Ovary (tissue), 9 donors: Measurements from ENCODE around the gene EIF5AL1. TPM values are rescaled to one million over a fixed set of nuclear protein-coding genes. Genes with fewer than 3 reads are reported as not detected.
"Not testable (repeated sequence)": the region's sequence is repeated elsewhere in the genome, so short reads cannot be mapped to it uniquely, and the experiment has no call there.

Source experiments
- DNase-seq, 5 donors: peaks; one replicate each; pipeline ENCODE4 v3.0.0-alpha.2; 2019 to 2020
- H3K27ac ChIP-seq, 2 donors: fragments of 200-600 bp; one replicate each; pipeline versions ENCODE4 v1.5.1 to v1.8.0; 2019 to 2022
- H3K27me3 ChIP-seq: fragments of 200-600 bp; one replicate; pipeline ENCODE4 v1.8.0; 2022
- H3K36me3 ChIP-seq: fragments of 200-600 bp; sonication (generic); one replicate; pipeline ENCODE4 v1.5.1; 2019
- H3K4me1 ChIP-seq: one replicate; pipeline ENCODE4 v1.8.1; 2013; ENCODE audit warnings: mild to moderate bottlenecking, moderate library complexity; ENCODE audit not compliant: insufficient read depth
- H3K4me3 ChIP-seq: fragments of 200-600 bp; sonication (generic); one replicate; pipeline ENCODE4 v1.5.1; 2017
- H3K9me3 ChIP-seq, 2 donors: fragments of 200-600 bp in 1 of 2; sonication (generic) in 1 of 2; one replicate each; pipeline versions ENCODE4 v1.5.1 to v1.8.1; 2013 to 2019; ENCODE audit warnings: mild to moderate bottlenecking in 1 of 2, moderate library complexity in 1 of 2
- EP300 ChIP-seq: sonication (generic); formaldehyde crosslinking; IDR thresholded peaks from one replicate; pipeline ENCODE4 v1.6.1; 2017; ENCODE audit warnings: antibody characterized with exemption
- POLR2A ChIP-seq: fragments of 450-650 bp; IDR thresholded peaks from one replicate; pipeline ENCODE4 v1.6.1; 2017; ENCODE audit warnings: antibody characterized with exemption, mild to moderate bottlenecking, moderate library complexity
- WGBS, 3 donors: extraction: QIAGEN DNeasy Blood & Tissue Kit in 1 of 3; methylation state at CpG; one replicate each; pipeline versions ENCODE4 v1.1.5 to v1.1.7; 2013 to 2017; 5-methylcytosine and 5-hydroxymethylcytosine counted together
- intact Hi-C, 4 donors: fragments of 100-400 bp; cut with DNase I; formaldehyde crosslinking; loops; one replicate each; pipeline versions ENCODE4 v1.11.0 to v1.15.1; 2022 to 2023
- polyA plus RNA-seq, 2 donors: library from polyadenylated mRNA; stranded (reverse); fragments of 200-250 nt in 1 of 2; fragments of 350-450 nt in 1 of 2; fragmentation: Illumina TruSeq in 1 of 2; extraction: RNeasy Lipid Tissue Mini Kit (QIAGEN cat#74804) in 1 of 2; gene quantifications; one replicate each; pipeline ENCODE4 v1.2.3, GENCODE V29; 2013 to 2014
- total RNA-seq, 7 donors: library from RNA; depleted of rRNA in 2 of 7; stranded (reverse); fragments of >200 nt in 2 of 7; fragmentation: NEBNext Ultra II Directional in 3 of 7; extraction: Animal tissue kit (Norgen Biotek cat#: 25700) in 3 of 7; gene quantifications; one replicate each; pipeline versions ENCODE4 v1.1.0 to v1.2.4, GENCODE V29; 2016 to 2023
- donor health status: DM: no; HTN: no; CAD: no; lungs with moderate emphysema.
- donor health status: DM: no; HTN: no; CAD: no.
- donor health status: Bipolar disorder and iron deficiency.
- donor health status: DM: yes; HTN: yes; CAD: no.
- donor health status: DM: no; HTN: no; CAD: no.
- donor health status: DM: yes; HTN: yes; CAD: no.

The EIF5AL1 gene
- total and polyA plus RNA-seq, 9 donors: 0.10 to 0.72 (median 0.23) TPM; not detected in 1

GRCh38 chr10:79523157-79523853, 11.0 kb downstream of the EIF5AL1 start:
- not testable (repeated sequence) for H3K36me3 ChIP-seq, H3K4me3 ChIP-seq, DNase-seq, H3K27me3 ChIP-seq, H3K4me1 ChIP-seq, H3K27ac ChIP-seq, H3K9me3 ChIP-seq
- intact Hi-C loops: loop anchor here in 1 of 4 donors (5.0 kb wide), 1 partner anchor 1149 kb away; no protein-coding TSS in a partner anchor
- WGBS, 3 donors: 78 to 90% (median 87%) methylated on average over 9 to 10 of the region's 13 CpGs

DNA sequence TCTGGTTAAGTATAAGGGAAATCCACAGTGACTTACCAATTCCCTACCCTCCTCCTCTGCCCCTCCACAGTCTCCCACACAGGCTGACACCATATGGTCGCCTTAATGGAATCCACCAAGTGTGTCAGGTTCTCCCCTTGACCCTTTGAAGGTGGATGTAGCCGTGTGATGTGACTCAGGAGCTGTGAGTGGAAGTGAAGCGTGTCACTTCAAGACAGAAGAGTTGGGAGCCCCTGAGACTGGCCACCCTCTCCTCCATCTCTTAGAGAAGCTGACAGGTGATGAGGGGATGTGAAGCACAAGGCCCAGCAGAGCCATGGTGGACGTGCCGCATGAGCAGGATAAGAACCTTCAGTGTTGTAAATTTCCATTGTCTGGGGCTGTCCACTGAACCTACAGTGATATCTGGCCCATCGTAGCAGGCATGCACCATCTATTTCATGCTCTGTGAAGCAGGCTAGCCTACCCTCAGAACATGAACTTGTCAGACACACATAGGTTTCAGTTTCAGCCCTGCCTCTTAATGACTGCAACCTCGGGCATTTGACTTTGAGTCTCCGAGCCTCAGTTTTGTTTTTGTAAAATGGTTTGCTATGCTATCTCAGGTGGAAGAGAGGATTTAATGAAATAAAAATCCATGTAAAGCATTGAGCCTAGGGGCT, 12.8 kb downstream of the EIF5AL1 start:
- H3K36me3 ChIP-seq, H3K27ac ChIP-seq, H3K9me3 ChIP-seq, H3K4me3 ChIP-seq, DNase-seq, intact Hi-C loops, H3K4me1 ChIP-seq, H3K27me3 ChIP-seq: not testable (repeated sequence)
- 75 to 82% methylated on average over 7 of the region's 8 CpGs; no CpG with 5 or more reads in 1 of the 3 donors for WGBS, 3 donors

GRCh38 chr10:79528261-79528660, 15.9 kb downstream of the EIF5AL1 start:
- H3K36me3 ChIP-seq, DNase-seq, H3K27ac ChIP-seq, H3K4me3 ChIP-seq, H3K9me3 ChIP-seq, intact Hi-C loops, H3K27me3 ChIP-seq, H3K4me1 ChIP-seq: not testable (repeated sequence)
- WGBS, 3 donors: 80 to 100% (median 92%) methylated on average over 1 to 4 of the region's 4 CpGs

DNA sequence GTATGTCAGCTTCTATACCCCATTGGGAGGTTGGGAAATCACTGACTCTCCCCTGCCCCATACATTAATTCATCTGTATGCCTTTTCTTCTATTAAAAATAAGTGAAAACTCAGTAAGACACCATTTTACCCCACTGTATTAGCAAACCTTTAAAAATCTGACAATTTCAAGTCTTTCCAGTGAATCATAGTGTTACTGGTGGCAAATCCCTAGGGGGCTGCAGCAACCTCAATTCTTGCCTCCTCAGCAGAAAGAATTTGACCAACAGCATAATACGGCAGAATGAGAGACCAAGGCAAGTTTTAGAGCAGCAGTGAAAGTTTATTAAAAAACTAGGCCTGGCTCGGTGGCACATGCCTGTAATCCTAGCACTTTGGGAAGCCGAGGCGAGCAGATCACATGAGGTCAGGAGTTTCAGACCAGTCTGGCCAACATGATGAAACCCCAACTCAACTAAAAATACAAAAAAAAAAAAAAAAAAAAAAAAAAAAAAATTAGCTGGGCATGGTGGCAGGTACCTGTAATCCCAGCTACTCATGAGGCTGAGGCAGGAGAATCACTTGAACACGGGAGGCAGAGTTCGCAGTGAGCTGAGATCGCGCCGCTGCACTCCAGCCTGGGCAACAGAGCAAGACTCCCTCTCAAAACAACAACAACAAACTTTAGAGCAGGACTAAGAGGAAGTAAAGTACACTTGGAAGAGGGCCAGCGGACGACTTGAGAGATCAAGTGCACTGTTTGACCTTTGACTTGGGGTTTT, 21.0 kb downstream of the EIF5AL1 start:
- not testable (repeated sequence) for DNase-seq

GRCh38 chr10:79533903-79534175, 21.5 kb downstream of the EIF5AL1 start:
- H3K4me1 ChIP-seq, intact Hi-C loops: not testable (repeated sequence)
- WGBS, 3 donors: 89 to 100% (median 93%) methylated on average over 1 of the region's 5 CpGs

More for the DNA sequence above, 21.0 kb downstream of the EIF5AL1 start:
- H3K36me3 ChIP-seq, H3K4me3 ChIP-seq, H3K4me1 ChIP-seq, H3K9me3 ChIP-seq, intact Hi-C loops, H3K27me3 ChIP-seq, H3K27ac ChIP-seq: not testable (repeated sequence)
- 75 to 78% (median 76%) methylated on average over 7 to 11 of the region's 11 CpGs for WGBS, 3 donors

GRCh38 chr10:79538311-79538710, 26.0 kb downstream of the EIF5AL1 start:
- H3K9me3 ChIP-seq, H3K36me3 ChIP-seq, H3K27me3 ChIP-seq, H3K4me3 ChIP-seq, DNase-seq, H3K27ac ChIP-seq, H3K4me1 ChIP-seq, intact Hi-C loops: not testable (repeated sequence)
- WGBS, 3 donors: 72 to 77% (median 75%) methylated on average over 6 of the region's 6 CpGs

More at GRCh38 chr10:79533903-79534175, 21.5 kb downstream of the EIF5AL1 start:
- H3K4me3 ChIP-seq, H3K27ac ChIP-seq, H3K27me3 ChIP-seq, H3K9me3 ChIP-seq, H3K36me3 ChIP-seq, DNase-seq: not testable (repeated sequence)

- 80 to 89% (median 88%) methylated on average over 1 of the region's 1 CpG for WGBS, 3 donors
- H3K9me3 ChIP-seq, H3K27ac ChIP-seq, H3K27me3 ChIP-seq, H3K4me1 ChIP-seq, DNase-seq, H3K36me3 ChIP-seq, H3K4me3 ChIP-seq, intact Hi-C loops: not testable (repeated sequence)
Observed at GRCh38 chr10:79540930-79541329, 28.6 kb downstream of the EIF5AL1 start.

DNA sequence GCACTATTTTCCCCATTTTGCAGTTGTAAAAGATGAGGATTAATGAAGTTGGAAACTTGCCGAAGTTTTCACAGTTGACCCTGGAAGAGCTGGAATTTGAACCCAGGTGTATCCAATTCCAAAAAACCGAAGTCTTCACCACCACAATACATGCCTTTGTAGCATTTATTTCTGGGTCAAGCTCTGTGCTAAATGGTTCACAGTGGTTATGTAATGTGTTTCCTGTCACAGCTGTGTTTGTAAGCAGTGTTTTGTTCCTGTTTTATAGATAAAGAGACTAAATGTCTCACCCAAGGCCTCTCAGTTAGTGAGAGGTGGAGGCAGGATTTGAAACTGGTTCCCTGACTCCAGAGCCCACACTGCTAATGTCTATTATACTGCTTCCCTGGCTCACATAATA, 30.3 kb downstream of the EIF5AL1 start:
- intact Hi-C loops: no loop called here
- 43 to 57% (median 44%) methylated on average over 2 of the region's 2 CpGs for WGBS, 3 donors
- Histone ChIP-seq H3K9me3 (no peaks in the 10 kb centered on the region), H3K27ac (no peak overlapping the region), H3K4me1 (no peaks in the 10 kb centered on the region), H3K27me3 (no peaks in the 10 kb centered on the region), H3K4me3 (no peak overlapping the region), H3K36me3 (no peaks in the 10 kb centered on the region)
- no peak for DNase-seq
- TF ChIP-seq POLR2A (no peak), EP300 (no peak)

- DNase-seq, H3K4me3 ChIP-seq, H3K36me3 ChIP-seq, intact Hi-C loops, H3K27me3 ChIP-seq, H3K27ac ChIP-seq, H3K4me1 ChIP-seq, H3K9me3 ChIP-seq: not testable (repeated sequence)
- WGBS, 3 donors: 82 to 89% (median 82%) methylated on average over 3 of the region's 3 CpGs
Observed at GRCh38 chr10:79544408-79544807, 32.1 kb downstream of the EIF5AL1 start.

- H3K27ac ChIP-seq, H3K27me3 ChIP-seq, DNase-seq, intact Hi-C loops, H3K9me3 ChIP-seq, H3K4me1 ChIP-seq, H3K4me3 ChIP-seq, H3K36me3 ChIP-seq: not testable (repeated sequence)
- 75 to 85% (median 78%) methylated on average over 3 of the region's 3 CpGs for WGBS, 3 donors
Observed at GRCh38 chr10:79544926-79545659, 32.8 kb downstream of the EIF5AL1 start.

DNA sequence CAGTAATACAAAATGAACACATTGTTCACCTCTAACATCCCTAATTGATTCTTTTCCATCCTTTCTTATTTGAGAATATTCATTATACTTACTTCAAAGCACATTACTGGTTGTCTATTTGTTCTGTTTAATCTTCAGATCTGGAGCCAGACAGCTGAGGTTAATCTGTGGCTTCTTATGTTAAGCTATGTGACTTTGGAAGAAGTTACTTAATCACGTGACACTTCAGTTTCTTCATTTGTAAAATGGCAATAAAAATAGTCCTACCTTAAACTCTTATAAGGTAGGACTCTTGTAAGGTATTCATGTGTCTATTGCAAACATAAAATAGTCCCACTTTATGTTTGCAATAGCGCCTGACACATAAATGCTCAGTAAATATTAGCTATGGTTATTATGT, 34.8 kb downstream of the EIF5AL1 start:
- H3K27me3 ChIP-seq, DNase-seq, H3K9me3 ChIP-seq, H3K27ac ChIP-seq, H3K4me3 ChIP-seq, intact Hi-C loops, H3K4me1 ChIP-seq, H3K36me3 ChIP-seq: not testable (repeated sequence)
- WGBS, 3 donors: 44 to 94% (median 90%) methylated on average over 2 of the region's 2 CpGs
